HG03196 (cell line): ENCODE data around the gene ZSCAN5B.
"Not testable (repeated sequence)": the region's sequence is repeated elsewhere in the genome, so short reads cannot be mapped to it uniquely, and the experiment has no call there.

ENCODE experiments used
- ATAC-seq: cut with Tn5 transposase; IDR thresholded peaks from one replicate; pipeline ENCODE4 v1.9.1; 2021; ENCODE audit not compliant: unreplicated experiment

Gene ZSCAN5B

DNA sequence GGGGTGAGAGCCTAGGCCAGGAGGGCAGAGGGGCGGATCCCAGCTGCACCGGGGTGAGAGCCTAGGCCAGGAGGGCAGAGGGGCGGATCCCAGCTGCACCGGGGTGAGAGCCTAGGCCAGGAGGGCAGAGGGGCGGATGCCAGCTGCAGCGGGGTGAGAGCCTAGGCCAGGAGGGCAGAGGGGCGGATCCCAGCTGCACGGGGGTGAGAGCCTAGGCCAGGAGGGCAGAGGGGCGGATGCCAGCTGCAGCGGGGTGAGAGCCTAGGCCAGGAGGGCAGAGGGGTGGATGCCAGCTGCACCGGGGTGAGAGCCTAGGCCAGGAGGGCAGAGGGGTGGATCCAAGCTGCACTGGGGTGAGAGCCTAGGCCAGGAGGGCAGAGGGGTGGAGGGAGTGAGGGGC is 21.3 kb downstream of the ZSCAN5B start:
- not testable (repeated sequence) for ATAC-seq

GRCh38 chr19:56175861-56176307 is 21.7 kb downstream of the ZSCAN5B start, which contains the start of gene GALP:
GALP (plus strand) TSS chr19:56176008; CDS start chr19:56177109, 1,101 bp downstream.
- ATAC-seq = not testable (repeated sequence)

DNA sequence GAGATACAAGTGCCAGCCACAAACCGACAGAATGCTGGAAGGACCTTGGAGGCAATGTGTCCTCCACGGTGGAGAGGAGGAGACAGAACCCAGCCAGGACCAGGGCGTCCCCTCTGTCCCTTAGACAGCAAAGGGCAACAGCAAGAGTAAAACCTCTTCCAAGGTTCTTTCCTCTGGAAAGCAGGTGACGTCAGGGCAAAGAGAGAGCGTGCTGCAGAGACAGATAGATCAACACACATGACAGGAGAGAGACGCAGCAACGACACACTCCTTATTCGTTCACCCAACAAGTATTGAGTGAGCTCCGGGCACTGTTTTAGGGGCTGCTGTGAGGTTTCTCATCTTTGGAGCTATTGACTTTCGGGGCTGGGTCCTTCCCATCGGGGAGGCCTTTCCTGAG is 23.0 kb downstream of the ZSCAN5B start:
- no peak for ATAC-seq

- ATAC-seq = no peak
Observed at GRCh38 chr19:56174086-56174485, 23.5 kb downstream of the ZSCAN5B start.

GRCh38 chr19:56170261-56170660 is 27.3 kb downstream of the ZSCAN5B start:
- no peak for ATAC-seq

DNA sequence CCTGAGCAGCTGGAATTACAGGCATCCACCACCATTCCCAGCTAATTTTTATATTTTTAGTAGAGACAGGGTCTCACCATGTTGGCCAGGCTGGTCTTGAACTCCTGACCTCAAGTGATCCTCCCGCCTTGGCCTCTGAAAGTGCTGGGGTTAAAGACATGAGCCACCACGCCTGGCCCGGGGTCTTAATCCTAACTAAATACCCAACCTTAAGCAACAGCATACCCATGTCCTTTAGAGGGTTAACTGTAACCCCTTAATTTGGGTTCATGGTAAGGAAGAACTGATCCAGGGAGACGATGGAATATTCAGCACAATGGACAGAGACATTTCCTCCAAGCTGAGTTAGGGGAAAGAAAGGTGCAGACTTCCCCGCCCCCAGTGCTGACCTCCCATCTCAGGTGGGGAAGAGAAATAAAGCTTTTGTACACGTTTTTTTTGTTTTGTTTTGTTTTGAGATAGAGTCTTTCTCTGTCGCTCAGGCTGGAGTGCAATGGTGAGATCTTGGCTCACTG is 30.5 kb downstream of the ZSCAN5B start:
- no peak for ATAC-seq

DNA sequence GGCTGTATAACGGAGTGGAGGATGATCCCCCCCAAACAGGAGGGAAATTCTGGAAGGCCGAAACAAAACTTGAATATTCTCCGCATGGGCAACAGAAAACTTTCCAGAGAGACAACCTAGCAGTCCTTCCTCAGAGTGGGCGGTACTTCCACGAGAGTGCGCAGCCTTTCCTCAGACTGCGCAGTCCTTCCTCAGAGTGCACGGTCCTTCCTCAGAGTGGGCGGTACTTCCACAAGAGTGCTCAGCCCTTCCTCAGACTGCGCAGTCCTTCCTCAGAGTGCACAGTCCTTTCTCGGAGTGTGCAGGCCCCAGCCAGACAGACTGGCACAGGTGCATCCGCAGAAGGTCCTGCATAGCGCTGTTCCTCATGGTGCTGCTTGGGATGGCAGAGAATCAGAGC is 34.5 kb downstream of the ZSCAN5B start:
- ATAC-seq = no peak

GRCh38 chr19:56162258-56162657 is 35.3 kb downstream of the ZSCAN5B start:
- no peak for ATAC-seq

GRCh38 chr19:56161534-56161933 is 36.0 kb downstream of the ZSCAN5B start:
- no peak for ATAC-seq

DNA sequence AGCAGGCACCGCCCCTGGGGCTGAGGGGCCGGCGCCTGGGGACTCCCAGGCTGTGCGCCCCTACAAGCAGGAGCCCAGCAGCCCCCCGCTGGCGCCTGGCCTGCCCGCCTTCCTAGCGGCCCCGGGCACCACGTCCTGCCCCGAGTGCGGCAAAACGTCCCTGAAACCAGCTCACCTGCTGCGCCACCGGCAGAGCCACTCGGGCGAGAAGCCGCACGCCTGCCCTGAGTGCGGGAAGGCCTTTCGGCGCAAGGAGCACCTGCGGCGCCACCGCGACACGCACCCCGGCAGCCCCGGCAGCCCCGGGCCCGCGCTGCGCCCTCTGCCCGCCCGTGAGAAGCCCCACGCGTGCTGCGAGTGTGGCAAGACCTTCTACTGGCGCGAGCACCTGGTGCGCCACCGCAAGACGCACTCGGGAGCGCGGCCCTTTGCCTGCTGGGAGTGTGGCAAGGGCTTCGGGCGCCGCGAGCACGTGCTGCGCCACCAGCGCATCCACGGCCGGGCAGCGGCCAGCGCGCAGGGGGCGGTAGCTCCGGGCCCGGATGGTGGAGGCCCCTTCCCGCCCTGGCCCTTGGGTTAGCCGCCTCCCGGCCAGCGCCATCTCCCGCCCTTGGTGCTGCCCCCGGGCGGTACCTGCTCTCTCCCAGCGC is 37.8 kb downstream of the ZSCAN5B start:
- ATAC-seq = no peak

GRCh38 chr19:56159009-56159559 is 38.5 kb downstream of the ZSCAN5B start:
- ATAC-seq = no peak

GRCh38 chr19:56158170-56158757 is 39.3 kb downstream of the ZSCAN5B start:
- no peak for ATAC-seq

DNA sequence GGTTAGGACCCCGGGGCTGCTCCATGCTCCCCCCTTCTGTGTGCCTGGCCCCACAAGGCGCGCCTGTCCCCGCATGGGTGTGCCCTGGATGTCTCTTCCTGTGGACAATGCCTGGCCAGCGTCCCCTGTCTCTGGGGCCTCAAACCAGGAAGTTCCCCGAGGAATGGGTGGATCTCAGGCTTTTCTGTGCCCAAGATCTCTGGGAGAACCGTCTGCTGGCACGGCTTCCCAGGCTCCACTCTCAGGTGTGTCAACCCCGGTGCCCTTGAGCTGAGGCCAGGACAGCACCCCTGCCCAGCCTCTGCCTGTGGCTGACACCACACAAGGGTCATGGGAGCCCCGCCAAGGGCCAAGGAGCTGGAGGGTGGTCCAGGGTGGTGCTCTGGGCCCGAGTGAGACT is 40.8 kb downstream of the ZSCAN5B start:
- ATAC-seq = no peak

DNA sequence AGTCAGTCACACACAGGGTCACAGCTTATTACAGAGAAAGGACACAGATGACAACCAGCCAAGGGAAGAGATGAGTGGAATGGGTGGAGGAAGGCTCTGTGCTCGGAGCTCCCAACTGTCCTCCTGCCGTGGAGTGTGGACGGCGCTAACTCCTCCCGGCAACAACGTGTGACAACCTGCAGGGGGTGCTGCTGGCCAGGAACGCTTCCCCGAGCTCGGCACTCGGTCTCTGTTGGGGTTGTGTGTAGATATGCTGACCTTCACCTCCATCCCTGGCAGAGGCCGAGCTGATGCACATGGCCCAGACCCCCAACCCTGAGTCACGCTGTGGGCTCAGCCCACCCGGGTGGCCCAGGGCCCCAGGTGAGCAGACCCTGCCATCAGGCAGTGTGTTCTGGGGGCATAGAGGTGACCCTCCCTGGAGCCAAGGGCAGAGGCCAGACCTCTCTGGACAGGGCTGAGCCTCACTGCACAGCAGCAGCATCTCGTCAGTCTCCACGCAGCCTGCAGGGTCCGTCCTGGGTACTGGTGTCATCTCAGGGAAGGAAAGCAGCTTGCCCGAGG is 42.4 kb downstream of the ZSCAN5B start:
- no peak for ATAC-seq

- no peak for ATAC-seq
Observed at GRCh38 chr19:56153507-56153906, 44.1 kb downstream of the ZSCAN5B start.

- ATAC-seq = no peak
Observed at GRCh38 chr19:56152644-56153043, 44.9 kb downstream of the ZSCAN5B start.

GRCh38 chr19:56150358-56150757 is 47.2 kb downstream of the ZSCAN5B start:
- no peak for ATAC-seq

DNA sequence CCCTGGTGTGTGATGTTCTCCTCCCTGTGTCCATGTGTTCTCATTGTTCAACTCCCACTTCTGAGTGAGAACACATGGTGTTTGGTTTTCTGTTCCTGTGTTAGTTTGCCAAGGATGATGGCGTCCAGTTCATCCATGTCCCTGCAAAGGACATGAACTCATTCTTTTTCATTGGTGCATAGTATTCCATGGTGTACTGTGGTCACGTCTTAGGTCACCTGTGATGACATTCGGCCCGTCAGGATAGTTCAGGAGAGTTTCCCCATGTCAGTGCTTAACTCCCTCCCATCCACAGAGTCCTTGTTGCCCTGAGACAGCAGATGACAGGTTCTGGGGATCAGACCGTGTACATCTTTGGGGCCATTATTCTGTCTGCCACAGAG is 47.9 kb downstream of the ZSCAN5B start:
- no peak for ATAC-seq

GRCh38 chr19:56148955-56149655 is 48.5 kb downstream of the ZSCAN5B start:
- not testable (repeated sequence) for ATAC-seq

GRCh38 chr19:56148096-56148495 is 49.5 kb downstream of the ZSCAN5B start:
- ATAC-seq = no peak

DNA sequence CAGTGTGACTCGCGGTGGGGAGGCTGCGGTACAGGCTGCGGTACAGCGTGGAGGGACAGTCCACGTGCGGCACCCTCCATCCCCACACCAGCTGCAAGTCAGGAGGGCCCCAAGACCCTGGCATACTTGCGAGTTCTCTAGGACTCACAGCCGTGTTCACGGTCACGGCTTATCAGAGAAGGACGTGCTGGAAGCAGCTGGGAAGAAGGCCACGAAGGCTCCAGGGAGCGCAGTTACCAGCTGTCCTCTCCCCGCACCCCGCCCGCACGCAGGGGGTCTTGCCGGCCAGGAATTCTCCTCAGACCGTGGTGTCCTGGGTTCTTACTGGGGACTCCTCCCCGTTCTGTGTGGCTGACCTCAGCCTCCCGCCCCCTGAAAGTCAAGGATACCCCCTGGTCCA is 50.3 kb downstream of the ZSCAN5B start:
- ATAC-seq = no peak
